GM19351 (cell line): ENCODE results near the gene A4GALT.
"Not testable (repeated sequence)": the region's sequence is repeated elsewhere in the genome, so short reads cannot be mapped to it uniquely, and the experiment has no call there.

Source experiments
- ATAC-seq: cut with Tn5 transposase; IDR thresholded peaks from one replicate; pipeline ENCODE4 v1.9.1; 2021; ENCODE audit warnings: mild to moderate bottlenecking, moderate library complexity; ENCODE audit not compliant: unreplicated experiment

Gene A4GALT

GRCh38 chr22:42684462-42685195 lies 36.0 kb downstream of the A4GALT start:
- no peak for ATAC-seq

- ATAC-seq, result no peak
Measured at GRCh38 chr22:42683578-42684283, 36.9 kb downstream of the A4GALT start.

GRCh38 chr22:42682113-42682851 lies 38.4 kb downstream of the A4GALT start:
- no peak for ATAC-seq

GRCh38 chr22:42680648-42681047 lies 40.0 kb downstream of the A4GALT start:
- ATAC-seq, result no peak

GRCh38 chr22:42679691-42680090 lies 41.0 kb downstream of the A4GALT start:
- ATAC-seq, result no peak

GRCh38 chr22:42678894-42679293 lies 41.8 kb downstream of the A4GALT start:
- ATAC-seq, result no peak

- not testable (repeated sequence) for ATAC-seq
Measured at GRCh38 chr22:42677936-42678335, 42.7 kb downstream of the A4GALT start.

- no peak for ATAC-seq
Measured at GRCh38 chr22:42676059-42676607, 44.5 kb downstream of the A4GALT start.

- no peak for ATAC-seq
Measured at GRCh38 chr22:42673898-42674401, 46.7 kb downstream of the A4GALT start.

- not testable (repeated sequence) for ATAC-seq
Measured at GRCh38 chr22:42673071-42673470, 47.6 kb downstream of the A4GALT start.

GRCh38 chr22:42670921-42671709 lies 49.6 kb downstream of the A4GALT start:
- ATAC-seq, result no peak

- ATAC-seq, result no peak
Measured at GRCh38 chr22:42670046-42670445, 50.6 kb downstream of the A4GALT start.

GRCh38 chr22:42666393-42666792 lies 54.3 kb downstream of the A4GALT start:
- ATAC-seq, result not testable (repeated sequence)

- ATAC-seq, result no peak
Measured at GRCh38 chr22:42664976-42665831, 55.5 kb downstream of the A4GALT start.

GRCh38 chr22:42661985-42662831 lies 58.5 kb downstream of the A4GALT start:
- no peak for ATAC-seq

GRCh38 chr22:42656578-42656977 lies 64.1 kb downstream of the A4GALT start:
- no peak for ATAC-seq

GRCh38 chr22:42655693-42656092 lies 65.0 kb downstream of the A4GALT start:
- ATAC-seq, result no peak

GRCh38 chr22:42654436-42655073 lies 66.1 kb downstream of the A4GALT start:
- no peak for ATAC-seq
